Progenitor cell of endocrine pancreas (in vitro differentiated cells): ENCODE measurements around the gene SORCS2. TPM values are rescaled to one million over a fixed set of nuclear protein-coding genes. Genes with fewer than 3 reads are reported as not detected.

Experiments
- DNase-seq: peaks from one replicate; pipeline ENCODE4 v3.0.0; 2021; ENCODE audit warnings: low spot score; ENCODE audit not compliant: unreplicated experiment
- H3K27ac Mint-ChIP-seq: 2 replicates; pipeline ENCODE4 v1.8.0; 2021; ENCODE audit warnings: mild to moderate bottlenecking, moderate library complexity, mixed read lengths
- H3K27me3 Mint-ChIP-seq: 2 replicates; pipeline ENCODE4 v1.8.0; 2021; ENCODE audit warnings: mixed read lengths
- H3K36me3 Mint-ChIP-seq: 2 replicates; pipeline ENCODE4 v1.8.0; 2022; ENCODE audit warnings: mixed read lengths; ENCODE audit not compliant: insufficient read depth
- H3K4me1 Mint-ChIP-seq: 2 replicates; pipeline ENCODE4 v1.8.0; 2021; ENCODE audit warnings: low read depth, mixed read lengths
- H3K4me3 Mint-ChIP-seq: 2 replicates; pipeline ENCODE4 v1.8.0; 2021; ENCODE audit warnings: low read depth, mild to moderate bottlenecking, moderate library complexity, mixed read lengths
- H3K9me3 Mint-ChIP-seq: 2 replicates; pipeline ENCODE4 v1.8.0; 2021; ENCODE audit warnings: low read depth, mixed read lengths
- total RNA-seq: library from RNA; stranded (reverse); gene quantifications from 2 replicates; pipeline ENCODE4 v1.2.1, GENCODE V29; 2021
- TF ChIP-seq, protein P1 (sequence below): fragments of 200-600 bp; sonication (generic); IDR thresholded peaks from one replicate; pipeline ENCODE4 v1.5.0; 2021; ENCODE audit warnings: antibody characterized with exemption, mild to moderate bottlenecking; ENCODE audit not compliant: unreplicated experiment

SORCS2 gene
- total RNA-seq, 1 donor from 2014 or later = 2.2 TPM

DNA sequence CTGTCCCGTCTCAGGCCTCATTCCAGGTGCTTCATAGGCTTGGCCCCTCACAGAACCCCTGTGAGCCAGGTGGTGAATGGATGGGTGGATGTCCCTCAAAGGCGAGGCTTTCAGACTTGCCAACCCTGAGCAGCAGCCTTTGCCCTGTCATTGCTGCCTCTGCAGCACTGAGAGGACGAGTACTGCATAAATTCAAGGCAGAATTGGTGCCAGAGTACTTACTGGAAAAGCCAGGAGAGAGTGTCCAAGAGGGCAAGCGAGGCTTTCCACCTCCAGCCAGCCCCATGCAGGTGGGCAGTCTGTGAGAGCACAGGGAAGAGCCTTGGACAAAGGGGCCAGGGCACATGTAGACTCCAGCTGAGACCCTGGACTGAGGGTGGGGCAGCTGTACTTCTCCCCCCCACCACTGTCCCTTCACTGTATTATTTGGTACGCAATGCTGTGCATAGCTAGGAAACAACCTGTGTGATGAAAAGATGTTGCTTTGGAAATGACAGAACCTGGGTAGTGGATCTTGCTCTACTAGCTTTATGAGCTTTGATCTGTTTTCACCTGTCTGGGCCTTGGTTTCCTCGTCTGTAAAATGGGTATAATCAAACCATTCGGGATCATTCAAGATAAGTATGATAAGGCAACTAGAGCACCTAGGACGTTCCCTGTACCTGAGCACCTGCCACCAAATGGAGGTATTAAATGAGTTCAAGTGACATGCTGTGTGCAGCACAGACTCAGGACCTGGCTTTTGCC is 467.3 kb downstream of the SORCS2 start:
- Mint-ChIP-seq H3K27ac (no peak overlapping the region), H3K4me3 (no peak overlapping the region), H3K36me3 (no peaks in the 10 kb centered on the region), H3K4me1 (peaks cover 24% of the 10 kb centered on the region), H3K27me3 (peaks cover 2% of the 10 kb centered on the region), H3K9me3 (no peaks in the 10 kb centered on the region)
- no peak for DNase-seq
- TF ChIP-seq, protein P1, sequence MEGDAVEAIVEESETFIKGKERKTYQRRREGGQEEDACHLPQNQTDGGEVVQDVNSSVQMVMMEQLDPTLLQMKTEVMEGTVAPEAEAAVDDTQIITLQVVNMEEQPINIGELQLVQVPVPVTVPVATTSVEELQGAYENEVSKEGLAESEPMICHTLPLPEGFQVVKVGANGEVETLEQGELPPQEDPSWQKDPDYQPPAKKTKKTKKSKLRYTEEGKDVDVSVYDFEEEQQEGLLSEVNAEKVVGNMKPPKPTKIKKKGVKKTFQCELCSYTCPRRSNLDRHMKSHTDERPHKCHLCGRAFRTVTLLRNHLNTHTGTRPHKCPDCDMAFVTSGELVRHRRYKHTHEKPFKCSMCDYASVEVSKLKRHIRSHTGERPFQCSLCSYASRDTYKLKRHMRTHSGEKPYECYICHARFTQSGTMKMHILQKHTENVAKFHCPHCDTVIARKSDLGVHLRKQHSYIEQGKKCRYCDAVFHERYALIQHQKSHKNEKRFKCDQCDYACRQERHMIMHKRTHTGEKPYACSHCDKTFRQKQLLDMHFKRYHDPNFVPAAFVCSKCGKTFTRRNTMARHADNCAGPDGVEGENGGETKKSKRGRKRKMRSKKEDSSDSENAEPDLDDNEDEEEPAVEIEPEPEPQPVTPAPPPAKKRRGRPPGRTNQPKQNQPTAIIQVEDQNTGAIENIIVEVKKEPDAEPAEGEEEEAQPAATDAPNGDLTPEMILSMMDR = no peak

DNA sequence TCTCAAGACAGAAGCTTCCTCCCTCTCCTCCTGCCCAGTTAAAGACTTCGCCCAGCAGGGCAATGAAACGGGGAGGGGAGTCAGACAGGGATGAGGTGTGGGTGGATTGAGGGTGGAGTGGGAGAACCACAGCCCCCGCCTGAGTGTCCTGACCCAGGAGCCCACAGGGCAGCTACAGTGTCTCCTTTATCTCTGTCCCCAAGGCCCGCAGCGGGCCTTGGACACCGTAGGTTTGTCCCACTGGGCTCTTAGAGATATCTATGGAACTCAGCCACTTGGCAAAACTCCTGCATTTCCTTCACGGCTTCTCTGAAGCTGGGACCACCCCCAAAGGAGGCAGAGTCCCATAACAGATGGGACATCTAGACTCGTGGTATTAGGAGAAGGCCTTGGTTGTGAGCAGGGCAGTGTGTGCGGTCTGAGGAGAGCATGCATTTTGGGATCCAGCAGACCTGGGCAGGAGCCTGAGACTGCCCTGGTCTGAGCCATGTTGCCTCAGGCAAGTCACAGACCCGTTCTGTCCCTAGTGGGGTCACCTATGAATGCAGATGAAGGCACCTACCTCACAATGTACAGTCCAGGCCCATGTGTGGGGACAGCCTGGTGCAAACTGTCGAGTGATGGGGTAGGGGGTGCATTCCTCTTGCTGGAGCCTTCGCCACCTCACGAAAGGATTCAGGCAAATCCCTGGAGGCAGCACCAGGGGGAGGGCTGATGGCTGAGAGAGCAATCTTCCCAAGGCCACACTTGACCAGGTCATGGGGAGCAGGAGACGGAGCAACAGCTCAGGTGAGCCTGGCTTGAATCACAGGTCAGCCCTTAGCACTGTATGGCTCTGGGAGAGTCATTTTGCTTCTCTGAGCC is 468.1 kb downstream of the SORCS2 start:
- Mint-ChIP-seq H3K9me3 (no peaks in the 10 kb centered on the region), H3K27ac (no peak overlapping the region), H3K4me3 (no peak overlapping the region), H3K27me3 (peaks cover 6% of the 10 kb centered on the region), H3K36me3 (no peaks in the 10 kb centered on the region), H3K4me1 (peaks cover 21% of the 10 kb centered on the region)
- TF ChIP-seq, protein P1 = no peak
- DNase-seq = no peak

DNA sequence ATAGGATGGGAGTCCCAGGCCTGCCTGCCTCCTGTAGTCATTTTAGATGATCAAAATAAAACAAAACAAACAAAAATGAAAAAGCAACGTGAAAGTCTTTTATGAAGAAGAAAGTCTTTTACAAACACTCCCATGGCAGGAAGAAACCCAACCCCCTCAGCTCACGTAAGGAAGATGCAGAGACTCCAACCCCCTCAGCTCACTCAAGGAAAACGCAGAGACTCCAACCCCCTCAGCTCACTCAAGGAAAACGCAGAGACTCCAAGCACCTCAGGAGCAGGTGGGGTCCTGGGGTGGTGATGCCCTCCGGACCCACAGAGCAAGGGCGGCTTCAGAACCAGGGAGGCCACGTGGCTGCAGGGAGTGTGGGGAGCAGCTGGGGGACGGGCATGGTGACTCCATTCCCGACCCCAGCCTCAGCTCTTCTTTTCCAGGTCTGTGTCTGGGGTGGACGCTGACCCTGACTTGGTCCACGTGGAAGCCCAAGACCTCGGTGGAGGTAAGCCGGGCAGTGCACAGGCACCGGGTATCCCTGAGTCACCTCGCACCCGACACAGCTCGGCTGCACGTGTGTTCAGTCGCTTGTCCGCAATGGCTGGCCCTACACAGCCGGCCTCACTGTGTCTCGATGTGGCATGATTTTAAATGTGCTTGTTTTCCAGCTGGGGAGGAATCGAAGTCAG is 468.9 kb downstream of the SORCS2 start:
- no peaks in the 10 kb centered on the region for H3K9me3 Mint-ChIP-seq
- peaks cover 8% of the 10 kb centered on the region for H3K27me3 Mint-ChIP-seq
- TF ChIP-seq, protein P1 = no peak
- peaks cover 13% of the 10 kb centered on the region for H3K4me1 Mint-ChIP-seq
- H3K4me3 Mint-ChIP-seq = no peak overlapping the region
- DNase-seq = no peak
- no peaks in the 10 kb centered on the region for H3K36me3 Mint-ChIP-seq
- H3K27ac Mint-ChIP-seq = no peak overlapping the region

DNA sequence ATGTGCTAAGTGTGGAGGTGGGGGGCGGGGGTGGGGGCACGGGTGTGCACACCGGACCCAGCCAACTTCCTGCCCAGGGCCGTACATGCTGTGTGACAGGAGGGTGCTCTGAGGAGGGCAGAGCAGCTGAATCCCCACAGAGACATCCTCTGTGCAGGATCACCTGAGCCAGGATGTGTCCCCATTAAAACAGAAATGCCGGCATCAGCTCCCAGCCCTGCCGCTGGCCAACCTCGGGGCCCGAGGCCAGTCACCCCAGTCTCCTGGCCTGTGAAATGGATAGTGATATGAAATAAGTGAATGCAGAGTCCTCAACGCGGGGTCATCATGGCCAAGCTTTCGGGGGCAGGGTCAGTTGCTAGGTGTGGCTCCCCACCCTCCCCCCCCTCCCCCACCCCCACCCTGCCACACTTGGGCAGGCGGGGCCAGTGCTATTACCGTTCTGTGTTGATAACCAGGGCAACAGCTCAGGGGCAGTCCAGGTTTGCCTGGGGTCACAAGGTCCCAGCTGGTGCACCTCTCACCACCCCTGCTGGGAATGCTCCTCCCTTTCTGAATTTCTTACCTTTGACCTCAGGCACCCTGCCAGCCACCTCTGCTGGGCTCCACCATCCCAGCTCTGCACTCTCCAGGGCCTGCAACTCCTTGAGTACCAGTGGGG is 469.6 kb downstream of the SORCS2 start:
- no peak for DNase-seq
- TF ChIP-seq, protein P1 = no peak
- no peaks in the 10 kb centered on the region for H3K36me3 Mint-ChIP-seq
- H3K9me3 Mint-ChIP-seq = no peaks in the 10 kb centered on the region
- peaks cover 13% of the 10 kb centered on the region for H3K27me3 Mint-ChIP-seq
- H3K4me3 Mint-ChIP-seq = no peak overlapping the region
- H3K27ac Mint-ChIP-seq = no peak overlapping the region
- H3K4me1 Mint-ChIP-seq = peaks cover 9% of the 10 kb centered on the region

DNA sequence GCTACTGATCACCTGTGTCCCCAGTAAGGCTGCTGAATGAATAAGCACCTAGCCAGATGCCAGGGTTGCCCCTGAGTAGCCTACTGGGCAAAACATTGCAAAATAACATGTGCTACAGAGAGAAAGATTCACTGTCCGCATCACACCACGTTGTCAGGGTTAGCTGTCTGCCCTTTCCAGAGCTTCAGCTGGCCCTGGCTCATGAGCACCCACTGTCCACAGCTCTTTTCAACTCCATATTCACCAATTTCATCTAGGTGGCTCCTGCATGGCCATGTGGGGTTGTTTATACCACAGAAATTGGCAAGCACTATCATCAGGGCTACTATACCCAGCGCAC is 470.1 kb downstream of the SORCS2 start:
- Mint-ChIP-seq H3K27me3 (peaks cover 15% of the 10 kb centered on the region), H3K4me1 (peaks cover 9% of the 10 kb centered on the region)
- TF ChIP-seq, protein P1 = no peak

More for the DNA sequence above, 470.1 kb downstream of the SORCS2 start:
- H3K36me3 Mint-ChIP-seq = no peaks in the 10 kb centered on the region
- no peak overlapping the region for H3K4me3 Mint-ChIP-seq
- H3K27ac Mint-ChIP-seq = no peak overlapping the region
- no peaks in the 10 kb centered on the region for H3K9me3 Mint-ChIP-seq
- DNase-seq = no peak
